AG09319 (cell line): ENCODE results near the gene ADGRL1.
"Not testable (repeated sequence)": the region's sequence is repeated elsewhere in the genome, so short reads cannot be mapped to it uniquely, and the experiment has no call there.

Experiments used
- DNase-seq: peaks from one replicate; pipeline ENCODE4 v3.0.0-alpha.2; 2010; ENCODE audit warnings: low read depth; ENCODE audit errors: extremely low read depth
- CTCF ChIP-seq: IDR thresholded peaks from 2 replicates; pipeline ENCODE4 v1.5.1; 2011; ENCODE audit warnings: low read depth, mild to moderate bottlenecking, inconsistent platforms, low read length, moderate library complexity

The ADGRL1 gene

GRCh38 chr19:14146789-14147216, 59.2 kb downstream of the ADGRL1 start:
- peak; percentile 42 for DNase-seq
- no peak for TF ChIP-seq CTCF

- not testable (repeated sequence) for DNase-seq
These were observed 59.8 kb downstream of the ADGRL1 start for GRCh38 chr19:14146169-14146568.

- TF ChIP-seq CTCF = no peak
- no peak for DNase-seq
These were observed 60.6 kb downstream of the ADGRL1 start for GRCh38 chr19:14145381-14145780.

- DNase-seq = no peak
- no peak for TF ChIP-seq CTCF
These were observed 63.4 kb downstream of the ADGRL1 start for GRCh38 chr19:14142262-14143190.

DNA sequence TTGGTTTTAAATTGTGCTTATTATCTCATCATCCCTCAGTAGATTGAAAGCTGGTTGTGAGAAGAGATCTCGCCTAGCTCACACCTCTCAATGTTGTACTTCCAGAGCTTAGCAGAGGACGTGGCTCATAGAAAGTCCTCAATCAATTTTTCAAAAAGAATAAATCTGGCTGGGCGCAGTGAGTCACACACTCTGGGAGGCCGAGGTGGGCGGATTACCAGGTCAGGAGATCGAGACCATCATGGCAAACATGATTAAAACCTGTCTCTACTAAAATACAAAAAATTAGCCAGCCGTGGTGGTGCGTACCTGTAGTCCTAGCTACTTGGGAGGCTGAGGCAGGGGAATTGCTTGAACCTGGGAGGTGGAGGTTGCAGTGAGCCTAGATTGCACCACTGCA, 64.9 kb downstream of the ADGRL1 start:
- DNase-seq = no peak
- no peak for TF ChIP-seq CTCF

- no peak for TF ChIP-seq CTCF
- no peak for DNase-seq
These were observed 66.0 kb downstream of the ADGRL1 start for GRCh38 chr19:14139944-14140343.

GRCh38 chr19:14138576-14139265, 67.2 kb downstream of the ADGRL1 start:
- DNase-seq = no peak

More at GRCh38 chr19:14138576-14139265, 67.2 kb downstream of the ADGRL1 start:
- TF ChIP-seq CTCF = no peak
